GM18498 (cell line): ENCODE results near the gene AK1.
"Not testable (repeated sequence)": the region's sequence is repeated elsewhere in the genome, so short reads cannot be mapped to it uniquely, and the experiment has no call there.

Experiments used
- ATAC-seq: cut with Tn5 transposase; IDR thresholded peaks from one replicate; pipeline ENCODE4 v1.9.1; 2021; ENCODE audit warnings: mild to moderate bottlenecking, moderate library complexity; ENCODE audit not compliant: unreplicated experiment

Gene AK1

GRCh38 chr9:127852829-127853228 lies 24.6 kb downstream of the AK1 start:
- no peak for ATAC-seq

- no peak for ATAC-seq
Measured at GRCh38 chr9:127850286-127850830, 27.1 kb downstream of the AK1 start.

- no peak for ATAC-seq
Measured at GRCh38 chr9:127848756-127849504, 28.5 kb downstream of the AK1 start.

GRCh38 chr9:127847833-127848755 lies 29.4 kb downstream of the AK1 start:
- ATAC-seq = no peak

- ATAC-seq = no peak
Measured at GRCh38 chr9:127847178-127847510, 30.3 kb downstream of the AK1 start.

GRCh38 chr9:127846443-127847177 lies 30.9 kb downstream of the AK1 start:
- no peak for ATAC-seq

- ATAC-seq = not testable (repeated sequence)
Measured at GRCh38 chr9:127845619-127846018, 31.9 kb downstream of the AK1 start.

- ATAC-seq = no peak
Measured at GRCh38 chr9:127844821-127845359, 32.6 kb downstream of the AK1 start.

GRCh38 chr9:127841087-127841835 lies 36.2 kb downstream of the AK1 start:
- ATAC-seq = no peak

- no peak for ATAC-seq
Measured at GRCh38 chr9:127838375-127839078, 38.9 kb downstream of the AK1 start.

GRCh38 chr9:127837346-127837745 lies 40.1 kb downstream of the AK1 start:
- no peak for ATAC-seq

- ATAC-seq = not testable (repeated sequence)
Measured at GRCh38 chr9:127836561-127836960, 40.9 kb downstream of the AK1 start.

- no peak for ATAC-seq
Measured at GRCh38 chr9:127835991-127836516, 41.4 kb downstream of the AK1 start.

- ATAC-seq = no peak
Measured at GRCh38 chr9:127833555-127833954, 43.9 kb downstream of the AK1 start.

GRCh38 chr9:127832248-127832647 lies 45.2 kb downstream of the AK1 start:
- ATAC-seq = no peak

- no peak for ATAC-seq
Measured at GRCh38 chr9:127829205-127829906, 48.1 kb downstream of the AK1 start.

GRCh38 chr9:127828262-127829031 lies 49.0 kb downstream of the AK1 start:
- no peak for ATAC-seq
